ENCODE measurements around the gene TRPT1. TPM values are rescaled to one million over a fixed set of nuclear protein-coding genes. Genes with fewer than 3 reads are reported as not detected.

TRPT1 gene
- total RNA-seq, 1 donor from 2014 or later, result 34.2 TPM

DNA sequence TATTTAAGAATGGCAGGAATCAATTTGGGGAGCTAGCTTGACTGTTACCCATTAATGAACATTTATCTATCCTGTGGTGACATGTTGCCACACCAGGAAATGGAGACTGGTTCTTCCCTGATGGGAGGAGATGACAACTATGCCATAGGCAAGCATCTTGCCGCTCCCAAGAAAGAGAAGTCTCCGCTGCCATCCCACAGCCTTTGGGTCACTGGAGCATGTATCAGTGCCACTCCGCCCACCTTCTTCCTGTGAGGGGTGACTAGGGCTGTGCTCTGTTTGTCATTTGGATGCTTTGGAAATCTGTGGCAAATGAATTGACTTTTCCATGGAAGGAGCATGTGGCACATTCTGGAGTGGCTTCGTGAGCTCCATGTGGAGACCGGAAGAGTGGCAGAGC, 33.6 kb downstream of the TRPT1 start:
- Mint-ChIP-seq H3K9me3 (no peaks in the 10 kb centered on the region), H3K36me3 (peaks cover 30% of the 10 kb centered on the region), H3K27me3 (no peaks in the 10 kb centered on the region), H3K4me1 (ENCODE audit: unreplicated experiment) (peaks cover 6% of the 10 kb centered on the region), H3K27ac (no peak overlapping the region), H3K4me3 (no peak overlapping the region)
- TF ChIP-seq, protein P1, sequence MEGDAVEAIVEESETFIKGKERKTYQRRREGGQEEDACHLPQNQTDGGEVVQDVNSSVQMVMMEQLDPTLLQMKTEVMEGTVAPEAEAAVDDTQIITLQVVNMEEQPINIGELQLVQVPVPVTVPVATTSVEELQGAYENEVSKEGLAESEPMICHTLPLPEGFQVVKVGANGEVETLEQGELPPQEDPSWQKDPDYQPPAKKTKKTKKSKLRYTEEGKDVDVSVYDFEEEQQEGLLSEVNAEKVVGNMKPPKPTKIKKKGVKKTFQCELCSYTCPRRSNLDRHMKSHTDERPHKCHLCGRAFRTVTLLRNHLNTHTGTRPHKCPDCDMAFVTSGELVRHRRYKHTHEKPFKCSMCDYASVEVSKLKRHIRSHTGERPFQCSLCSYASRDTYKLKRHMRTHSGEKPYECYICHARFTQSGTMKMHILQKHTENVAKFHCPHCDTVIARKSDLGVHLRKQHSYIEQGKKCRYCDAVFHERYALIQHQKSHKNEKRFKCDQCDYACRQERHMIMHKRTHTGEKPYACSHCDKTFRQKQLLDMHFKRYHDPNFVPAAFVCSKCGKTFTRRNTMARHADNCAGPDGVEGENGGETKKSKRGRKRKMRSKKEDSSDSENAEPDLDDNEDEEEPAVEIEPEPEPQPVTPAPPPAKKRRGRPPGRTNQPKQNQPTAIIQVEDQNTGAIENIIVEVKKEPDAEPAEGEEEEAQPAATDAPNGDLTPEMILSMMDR (conservative IDR thresholded peaks at IDR 0.05), result no peak
- no peak for DNase-seq (ENCODE audit: extremely low spot score, unreplicated experiment)

DNA sequence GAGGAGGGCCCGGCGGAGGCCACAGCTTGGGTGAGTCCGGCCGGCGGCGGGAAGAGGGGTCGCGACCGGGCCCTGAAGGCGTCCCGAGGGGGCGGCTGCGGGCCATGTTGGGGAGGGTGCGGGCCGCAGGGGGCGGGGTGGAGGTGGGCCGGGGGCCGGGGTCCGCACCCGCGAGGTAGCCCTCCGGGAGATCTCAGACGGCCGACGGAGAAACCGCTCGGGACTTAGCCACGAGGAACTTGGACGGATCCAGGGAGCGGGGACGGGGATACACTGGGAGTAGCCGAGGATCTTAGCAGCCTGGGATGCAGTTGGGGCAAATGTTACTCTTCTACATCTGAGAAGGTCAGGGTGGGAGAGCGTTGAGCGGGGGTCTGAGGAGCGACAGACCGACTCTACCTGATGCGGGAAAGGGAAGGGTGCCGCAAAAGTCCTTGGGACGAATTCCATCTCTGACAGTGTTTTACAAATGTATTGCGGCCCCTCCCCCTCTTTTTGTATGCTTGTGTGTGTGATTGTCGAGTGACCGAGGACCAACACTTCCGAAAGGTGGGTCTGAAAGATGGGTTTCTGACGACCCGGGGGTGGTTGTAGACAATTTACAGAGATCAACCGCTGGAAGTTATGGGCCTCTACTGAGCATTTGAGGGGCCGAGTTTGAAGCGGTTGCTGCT, 39.4 kb downstream of the TRPT1 start:
- H3K27me3 Mint-ChIP-seq, result no peaks in the 10 kb centered on the region
- peaks cover 8% of the 10 kb centered on the region for H3K36me3 Mint-ChIP-seq
- H3K4me3 Mint-ChIP-seq, result no peak overlapping the region
- no peak for DNase-seq (ENCODE audit: extremely low spot score, unreplicated experiment)
- H3K9me3 Mint-ChIP-seq, result no peaks in the 10 kb centered on the region
- H3K4me1 Mint-ChIP-seq (ENCODE audit: unreplicated experiment), result peaks cover 12% of the 10 kb centered on the region
- TF ChIP-seq, protein P1 (conservative IDR thresholded peaks at IDR 0.05), result no peak
- H3K27ac Mint-ChIP-seq, result no peak overlapping the region

DNA sequence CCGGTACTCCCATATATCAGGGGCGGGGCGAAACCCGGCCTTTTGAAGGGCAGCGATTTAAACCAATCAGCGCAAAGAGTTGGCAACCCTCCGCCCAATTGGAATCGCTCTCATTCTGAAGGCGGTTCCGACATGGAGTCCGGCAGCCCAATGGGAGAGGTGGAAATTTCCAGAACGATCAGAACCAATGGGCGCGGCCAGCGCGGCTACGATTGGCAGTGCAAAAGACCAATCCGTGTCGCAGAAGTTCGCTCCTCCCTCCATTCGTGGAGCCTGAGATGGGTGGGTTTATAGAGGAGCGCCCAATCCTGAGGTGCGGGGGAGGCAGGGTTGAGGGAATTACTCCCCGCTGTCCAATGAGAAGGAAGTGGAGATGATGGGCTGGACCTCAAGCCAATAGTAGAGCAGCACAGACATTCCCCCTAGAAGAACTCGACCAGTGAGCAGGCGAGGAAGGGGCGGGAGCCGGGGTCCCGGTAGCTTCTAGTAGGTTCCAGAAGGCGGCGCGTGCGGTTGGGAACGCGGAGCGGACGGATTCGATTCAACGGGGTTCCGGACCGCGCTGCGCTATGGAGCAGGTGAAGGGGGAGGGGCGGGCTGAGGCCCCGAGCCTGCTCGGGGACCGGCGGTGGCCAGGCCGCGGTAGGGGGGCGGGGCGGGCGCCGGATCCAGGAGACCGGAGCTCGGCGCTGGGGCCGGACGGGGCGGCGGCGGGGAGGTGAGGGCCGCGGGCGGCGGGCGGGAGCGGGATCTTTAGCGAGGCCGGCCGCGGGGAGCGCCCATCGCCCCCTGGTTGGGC, 40.1 kb downstream of the TRPT1 start, which contains the start of gene STIP1:
STIP1 (plus strand) TSS at position 479 of the 799 bp plus-strand sequence; CDS start at position 570, 91 bp downstream.
- TF ChIP-seq, protein P1 (conservative IDR thresholded peaks at IDR 0.05), result peak; percentile 53
- Mint-ChIP-seq H3K9me3 (no peaks in the 10 kb centered on the region), H3K36me3 (peaks cover 8% of the 10 kb centered on the region), H3K4me3 (peak within 1 kb of the TSS; percentile 97), H3K27me3 (no peaks in the 10 kb centered on the region), H3K4me1 (ENCODE audit: unreplicated experiment) (peaks cover 20% of the 10 kb centered on the region), H3K27ac (peak within 1 kb of the TSS; percentile 95)
- peak; percentile 99 for DNase-seq (ENCODE audit: extremely low spot score, unreplicated experiment)

DNA sequence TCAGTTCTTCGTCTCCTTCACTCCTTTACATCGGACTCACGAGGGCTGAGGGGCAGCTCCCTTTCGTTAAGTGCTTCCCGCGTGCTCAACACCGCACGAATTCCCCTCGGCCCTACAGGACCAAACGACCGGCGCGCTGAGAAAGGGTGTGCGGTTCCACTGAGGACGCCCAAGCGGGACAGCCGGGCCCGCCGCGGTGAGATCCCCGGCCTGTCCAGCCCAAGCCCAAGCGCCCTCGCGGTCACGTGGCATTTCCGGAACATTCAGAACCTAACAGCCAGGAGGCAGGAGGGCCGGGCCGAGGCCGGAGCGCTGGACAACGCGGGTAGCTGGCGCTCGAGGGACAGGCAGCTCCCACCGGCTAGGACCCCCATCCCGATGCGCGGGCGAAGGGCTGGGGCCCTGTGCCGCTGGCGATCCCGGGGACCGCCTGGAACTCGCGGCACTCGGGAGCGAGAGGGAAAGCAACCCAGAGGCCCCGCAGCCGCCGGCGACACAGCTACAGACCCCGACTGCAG, 40.8 kb downstream of the TRPT1 start:
- Mint-ChIP-seq H3K36me3 (peaks cover 8% of the 10 kb centered on the region), H3K4me1 (ENCODE audit: unreplicated experiment) (peaks cover 22% of the 10 kb centered on the region), H3K4me3 (peak overlapping the region; percentile 97), H3K27me3 (no peaks in the 10 kb centered on the region), H3K27ac (peak overlapping the region; percentile 95), H3K9me3 (no peaks in the 10 kb centered on the region)
- DNase-seq (ENCODE audit: extremely low spot score, unreplicated experiment), result no peak
- TF ChIP-seq, protein P1 (conservative IDR thresholded peaks at IDR 0.05), result peak; percentile 49

DNA sequence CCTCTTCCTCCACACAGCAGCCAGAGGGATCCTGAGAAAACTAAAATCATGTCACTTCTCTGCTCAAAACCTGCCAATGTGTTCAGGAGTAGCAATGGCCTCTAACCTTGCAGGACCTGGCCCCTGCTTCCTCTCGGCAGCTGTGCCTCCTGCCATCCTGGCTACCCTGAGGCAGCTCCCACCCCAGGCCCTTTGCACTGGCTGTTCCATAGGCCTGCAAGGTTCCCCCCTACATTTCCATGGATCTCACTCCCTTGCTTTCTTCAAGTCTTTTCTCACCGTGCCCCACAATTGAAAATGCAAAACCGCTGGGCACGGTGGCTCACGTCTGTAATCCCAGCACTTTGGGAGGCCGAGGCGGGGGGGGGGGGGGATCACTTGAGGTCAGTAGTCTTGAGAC, 42.1 kb downstream of the TRPT1 start:
- Mint-ChIP-seq H3K27me3 (no peaks in the 10 kb centered on the region), H3K4me3 (no peak overlapping the region), H3K36me3 (peaks cover 4% of the 10 kb centered on the region), H3K4me1 (ENCODE audit: unreplicated experiment) (peaks cover 22% of the 10 kb centered on the region), H3K27ac (no peak overlapping the region), H3K9me3 (no peaks in the 10 kb centered on the region)
- TF ChIP-seq, protein P1 (conservative IDR thresholded peaks at IDR 0.05), result no peak
- DNase-seq (ENCODE audit: extremely low spot score, unreplicated experiment), result no peak

Data from type B pancreatic cell (in vitro differentiated cells).